Activated CD4-positive, alpha-beta T cell treated with anti-CD3 and anti-CD28 coated beads, Interleukin-2, amount 10 ng/mL, durations not matched to agents 7 days and 5 days (primary cell): ENCODE results near the gene FAM13A. TPM values are rescaled to one million over a fixed set of nuclear protein-coding genes. Genes with fewer than 3 reads are reported as not detected.
"Not testable (repeated sequence)": the region's sequence is repeated elsewhere in the genome, so short reads cannot be mapped to it uniquely, and the experiment has no call there.

ENCODE experiments used
- CTCF ChIA-PET: fragments of 350-600 bp; sonication (Branson Sonifier 250); formaldehyde crosslinking; loops from one replicate; lab custom pipeline; 2021; ENCODE audit warnings: antibody characterized with exemption; lab: Charles Lee
- POLR2A ChIA-PET: fragments of 350-600 bp; sonication (Branson Sonifier 250); formaldehyde crosslinking; loops from one replicate; lab custom pipeline; 2021; ENCODE audit warnings: antibody characterized with exemption; lab: Charles Lee
- DNase-seq: peaks from one replicate; pipeline ENCODE4 v3.0.0-alpha.2; 2020
- H3K27ac Mint-ChIP-seq: one replicate; pipeline ENCODE4 v1.8.0; 2021; ENCODE audit warnings: mild to moderate bottlenecking, moderate library complexity, mixed read lengths
- H3K27me3 Mint-ChIP-seq: one replicate; pipeline ENCODE4 v1.8.0; 2021; ENCODE audit warnings: mixed read lengths
- H3K36me3 Mint-ChIP-seq: one replicate; pipeline ENCODE4 v1.8.0; 2021; ENCODE audit warnings: low read depth, mixed read lengths
- H3K4me1 Mint-ChIP-seq: one replicate; pipeline ENCODE4 v1.8.0; 2021; ENCODE audit warnings: mixed read lengths
- H3K4me3 Mint-ChIP-seq: one replicate; pipeline ENCODE4 v1.8.0; 2021; ENCODE audit warnings: mild to moderate bottlenecking, moderate library complexity, mixed read lengths
- H3K9me3 Mint-ChIP-seq: one replicate; pipeline ENCODE4 v1.8.0; 2021; ENCODE audit warnings: mixed read lengths
- total RNA-seq, 2 experiments: library from RNA; stranded (reverse); gene quantifications; one replicate each; pipeline ENCODE4 v1.2.3, GENCODE V29; 2021

Gene FAM13A
- total RNA-seq, 2 experiments from 2014 or later = 13.3 to 16.2 TPM

DNA sequence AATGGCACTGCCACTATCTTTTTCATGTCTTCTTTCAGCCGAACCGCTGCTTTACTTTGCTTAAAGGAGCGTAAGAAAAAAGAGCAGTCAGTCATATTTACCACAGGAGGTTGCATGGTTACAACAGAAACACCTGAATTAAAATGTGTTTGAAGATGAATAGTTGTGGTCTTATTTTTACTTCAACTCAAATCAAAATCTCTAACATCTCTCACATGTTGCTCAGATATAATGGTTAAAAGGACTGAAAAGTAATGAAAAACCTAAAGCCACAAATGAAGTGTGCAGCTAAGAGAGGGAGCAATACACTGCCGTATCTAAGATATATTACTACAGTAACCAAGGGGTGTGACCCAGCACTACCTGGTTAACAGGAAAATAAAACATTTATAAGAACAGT is 27.4 kb downstream of the FAM13A start:
- no peak for DNase-seq
- no peak overlapping the region for H3K4me3 Mint-ChIP-seq

DNA sequence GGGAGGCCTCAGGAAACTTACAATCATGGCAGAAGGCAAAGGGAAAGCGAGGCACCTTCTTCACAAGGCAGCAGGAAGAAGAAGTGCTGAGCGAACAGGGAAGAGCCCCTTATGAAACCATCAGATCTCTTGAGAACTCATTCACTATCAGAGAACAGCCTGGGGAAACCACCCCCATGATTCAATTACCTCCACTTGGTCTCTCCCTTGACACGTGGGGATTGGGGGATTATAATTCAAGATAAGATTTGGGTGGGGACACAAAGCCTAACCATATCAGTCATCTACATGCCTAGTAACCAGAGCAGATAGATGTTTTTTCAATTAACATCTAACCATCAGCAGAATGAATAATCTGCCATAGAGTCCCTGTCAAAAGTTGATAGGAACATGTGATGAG is 30.4 kb downstream of the FAM13A start:
- Mint-ChIP-seq H3K36me3 (no peaks in the 10 kb centered on the region), H3K27ac (no peak overlapping the region), H3K4me3 (no peak overlapping the region), H3K4me1 (peaks cover 5% of the 10 kb centered on the region), H3K9me3 (no peaks in the 10 kb centered on the region), H3K27me3 (peaks cover 8% of the 10 kb centered on the region)
- POLR2A ChIA-PET = no interaction called here
- DNase-seq = no peak
- CTCF ChIA-PET = no interaction called here

More for the DNA sequence above, 27.4 kb downstream of the FAM13A start:
- Mint-ChIP-seq H3K36me3 (no peaks in the 10 kb centered on the region), H3K9me3 (no peaks in the 10 kb centered on the region), H3K27ac (no peak overlapping the region), H3K27me3 (peaks cover 12% of the 10 kb centered on the region), H3K4me1 (peaks cover 2% of the 10 kb centered on the region)
- CTCF ChIA-PET = no interaction called here
- POLR2A ChIA-PET = no interaction called here

DNA sequence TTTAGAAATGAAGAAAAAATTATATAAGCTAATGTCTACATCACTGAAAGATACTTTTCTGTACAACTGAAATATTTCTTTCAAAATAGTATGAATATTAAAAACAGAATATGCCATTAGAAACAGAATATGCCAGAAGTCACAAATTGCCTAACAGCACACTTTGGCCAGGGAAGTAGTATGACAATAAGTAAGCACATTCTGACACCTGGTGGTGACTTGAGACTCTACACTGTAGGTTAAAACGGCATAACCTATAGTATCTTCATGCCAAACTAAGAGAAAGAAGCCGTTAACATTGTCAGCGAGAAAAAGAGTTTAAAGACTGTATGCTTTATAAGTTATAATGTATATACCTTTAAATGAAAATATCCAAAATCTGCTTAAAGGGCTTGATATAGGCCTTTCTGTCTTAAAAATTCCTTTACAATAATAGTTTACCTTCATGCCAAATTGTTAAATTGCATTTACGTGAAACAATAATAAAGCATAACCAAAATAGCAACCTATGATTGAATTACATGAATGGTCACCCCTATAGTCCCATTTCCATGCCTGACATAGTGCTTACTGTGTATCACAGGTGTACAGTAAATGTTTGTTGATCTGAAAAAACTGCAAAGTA is 32.8 kb downstream of the FAM13A start:
- Mint-ChIP-seq H3K9me3 (no peaks in the 10 kb centered on the region), H3K4me3 (no peak overlapping the region), H3K4me1 (peaks cover 3% of the 10 kb centered on the region), H3K27me3 (peaks cover 2% of the 10 kb centered on the region), H3K27ac (no peak overlapping the region), H3K36me3 (no peaks in the 10 kb centered on the region)
- POLR2A ChIA-PET = no interaction called here
- CTCF ChIA-PET = interaction anchor here (1.0 to 3.9 kb wide), 7 partner anchors 18 to 497 kb away, joined by 3 to 32 read pairs (median 6); no protein-coding TSS in a partner anchor
- peak; percentile 77 for DNase-seq

DNA sequence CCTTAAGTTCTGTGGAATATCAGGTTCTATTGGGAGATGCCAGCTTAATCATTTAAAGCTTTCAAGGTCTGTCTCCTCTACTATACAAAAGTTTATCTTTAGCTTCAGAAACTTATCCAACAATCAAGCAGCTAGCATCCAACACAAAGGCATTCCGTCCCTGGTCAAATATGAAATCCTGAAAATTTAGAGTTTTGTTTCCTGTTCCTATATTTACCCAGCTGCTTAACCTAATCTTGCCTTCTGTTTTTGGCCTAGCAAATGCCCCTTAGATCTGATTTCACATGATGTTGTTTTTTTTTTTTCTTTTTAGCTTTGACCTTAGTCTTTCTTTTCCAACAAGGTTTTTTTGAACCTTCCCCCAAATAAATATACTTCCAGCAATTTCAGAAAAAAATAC is 33.8 kb downstream of the FAM13A start:
- no peak overlapping the region for H3K27ac Mint-ChIP-seq
- CTCF ChIA-PET = interaction anchor here (1.1 to 3.9 kb wide), 7 partner anchors 17 to 496 kb away, joined by 3 to 32 read pairs (median 6); no protein-coding TSS in a partner anchor
- DNase-seq = no peak
- no peaks in the 10 kb centered on the region for H3K9me3 Mint-ChIP-seq
- no peak overlapping the region for H3K4me3 Mint-ChIP-seq
- POLR2A ChIA-PET = no interaction called here
- H3K27me3 Mint-ChIP-seq = peaks cover 2% of the 10 kb centered on the region
- no peaks in the 10 kb centered on the region for H3K36me3 Mint-ChIP-seq
- peaks cover 3% of the 10 kb centered on the region for H3K4me1 Mint-ChIP-seq

DNA sequence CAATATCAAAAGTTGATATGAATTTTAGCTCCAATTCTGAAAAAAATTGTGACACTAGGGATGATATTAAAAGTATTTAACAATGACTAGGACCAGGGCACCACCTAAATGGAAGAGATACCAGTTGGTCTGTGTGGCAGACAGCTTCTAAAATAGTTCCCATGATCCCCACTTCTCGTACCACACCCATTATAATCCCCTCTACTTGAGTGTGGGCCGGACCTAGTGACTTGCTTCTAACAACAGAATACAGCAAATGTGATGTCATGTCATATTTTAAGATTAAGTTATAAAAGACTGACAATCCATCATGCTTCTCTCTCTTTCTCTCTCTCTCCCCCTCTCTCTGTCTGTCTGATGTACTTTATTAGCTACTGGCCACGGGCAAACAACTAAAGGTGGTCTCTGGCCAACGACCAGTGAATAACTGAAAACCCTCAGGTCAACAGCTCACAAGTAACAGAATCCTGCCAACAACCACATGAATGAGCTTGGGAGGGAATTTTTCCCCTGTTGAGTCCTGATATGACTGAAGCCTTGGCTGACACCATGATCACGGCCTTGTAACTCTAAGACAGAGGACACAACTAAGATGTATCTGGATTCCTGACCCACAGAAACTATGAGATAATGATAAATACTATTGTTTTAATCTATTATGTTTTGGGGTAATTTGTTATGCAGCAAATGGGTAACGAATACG is 34.4 kb downstream of the FAM13A start:
- DNase-seq = no peak
- Mint-ChIP-seq H3K27me3 (peaks cover under 1% of the 10 kb centered on the region), H3K36me3 (no peaks in the 10 kb centered on the region), H3K9me3 (no peaks in the 10 kb centered on the region), H3K27ac (no peak overlapping the region), H3K4me1 (peaks cover 3% of the 10 kb centered on the region), H3K4me3 (no peak overlapping the region)
- ChIA-PET POLR2A (no interaction called here), CTCF (interaction anchor here (1.1 to 3.9 kb wide), 7 partner anchors 17 to 496 kb away, joined by 3 to 32 read pairs (median 6); no protein-coding TSS in a partner anchor)

DNA sequence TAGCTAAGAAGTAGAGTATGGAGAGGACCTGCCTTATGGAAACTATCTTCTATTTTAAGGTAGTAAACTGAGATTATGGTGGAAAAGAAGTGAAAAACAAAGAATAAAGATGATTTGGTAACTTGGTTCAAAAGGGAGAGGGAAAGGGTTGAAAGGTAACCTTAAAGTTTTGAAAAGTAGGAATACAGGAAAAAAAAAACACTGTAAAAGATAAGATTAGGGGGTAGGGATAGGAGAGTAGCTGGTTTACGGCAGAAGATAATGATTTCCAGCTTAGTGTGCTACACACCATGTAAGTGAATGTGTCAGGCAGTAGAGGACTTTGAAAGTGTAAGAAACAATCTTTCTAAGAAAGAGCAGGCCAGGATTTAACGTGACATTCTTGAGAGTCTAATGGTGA is 35.3 kb downstream of the FAM13A start:
- Mint-ChIP-seq H3K4me1 (peaks cover 3% of the 10 kb centered on the region), H3K9me3 (no peaks in the 10 kb centered on the region), H3K27me3 (no peaks in the 10 kb centered on the region), H3K36me3 (no peaks in the 10 kb centered on the region), H3K27ac (no peak overlapping the region), H3K4me3 (no peak overlapping the region)
- POLR2A ChIA-PET = no interaction called here
- DNase-seq = no peak
- CTCF ChIA-PET = interaction anchor here (3.9 kb wide), 1 partner anchor 204 kb away, joined by 32 read pairs; no protein-coding TSS in a partner anchor

DNA sequence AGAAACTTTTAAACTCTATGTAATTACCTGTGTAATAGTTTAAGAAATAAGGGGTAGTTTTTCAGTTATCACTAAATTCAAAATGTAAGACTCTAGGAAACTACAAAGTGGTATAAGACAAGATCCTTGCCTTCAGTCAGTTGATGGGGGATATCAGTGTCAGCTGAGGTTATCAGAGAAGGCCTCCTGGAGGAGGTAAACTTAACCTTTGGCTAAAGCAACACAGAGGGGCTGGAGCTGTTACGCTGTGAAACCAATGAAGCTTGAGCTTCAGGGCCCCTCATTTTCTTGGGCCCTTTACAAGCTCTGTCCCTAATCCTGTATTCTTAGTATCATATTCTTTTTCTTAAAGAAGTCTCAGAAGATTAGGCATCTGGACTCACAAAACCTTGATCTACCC is 35.9 kb downstream of the FAM13A start:
- no peaks in the 10 kb centered on the region for H3K9me3 Mint-ChIP-seq
- H3K4me1 Mint-ChIP-seq = peaks cover 3% of the 10 kb centered on the region
- H3K36me3 Mint-ChIP-seq = no peaks in the 10 kb centered on the region

DNA sequence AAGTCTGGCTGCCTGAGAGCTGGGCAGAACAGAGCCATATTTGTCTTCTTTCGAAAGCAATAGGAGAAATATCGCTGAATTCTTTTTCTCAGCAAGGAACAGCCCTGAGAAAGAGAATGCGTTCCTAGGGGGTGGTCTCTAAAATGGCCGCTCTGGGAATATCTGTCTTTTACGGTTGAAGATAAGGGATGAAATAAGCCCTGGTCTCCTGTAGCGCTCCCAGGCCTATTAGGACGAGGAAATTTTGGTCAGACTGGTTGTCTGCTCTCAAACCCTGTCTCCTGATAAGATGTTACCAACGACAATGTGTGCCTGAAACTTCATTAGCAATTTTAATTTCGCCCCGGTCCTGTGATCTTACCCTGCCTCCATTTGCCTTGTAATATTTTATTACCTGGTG is 42.1 kb downstream of the FAM13A start:
- POLR2A ChIA-PET, DNase-seq: not testable (repeated sequence)

More for the DNA sequence above, 35.9 kb downstream of the FAM13A start:
- Mint-ChIP-seq H3K4me3 (no peak overlapping the region), H3K27me3 (no peaks in the 10 kb centered on the region), H3K27ac (no peak overlapping the region)
- DNase-seq = no peak
- ChIA-PET CTCF (interaction anchor here (3.9 kb wide), 1 partner anchor 203 kb away, joined by 32 read pairs; no protein-coding TSS in a partner anchor), POLR2A (no interaction called here)

DNA sequence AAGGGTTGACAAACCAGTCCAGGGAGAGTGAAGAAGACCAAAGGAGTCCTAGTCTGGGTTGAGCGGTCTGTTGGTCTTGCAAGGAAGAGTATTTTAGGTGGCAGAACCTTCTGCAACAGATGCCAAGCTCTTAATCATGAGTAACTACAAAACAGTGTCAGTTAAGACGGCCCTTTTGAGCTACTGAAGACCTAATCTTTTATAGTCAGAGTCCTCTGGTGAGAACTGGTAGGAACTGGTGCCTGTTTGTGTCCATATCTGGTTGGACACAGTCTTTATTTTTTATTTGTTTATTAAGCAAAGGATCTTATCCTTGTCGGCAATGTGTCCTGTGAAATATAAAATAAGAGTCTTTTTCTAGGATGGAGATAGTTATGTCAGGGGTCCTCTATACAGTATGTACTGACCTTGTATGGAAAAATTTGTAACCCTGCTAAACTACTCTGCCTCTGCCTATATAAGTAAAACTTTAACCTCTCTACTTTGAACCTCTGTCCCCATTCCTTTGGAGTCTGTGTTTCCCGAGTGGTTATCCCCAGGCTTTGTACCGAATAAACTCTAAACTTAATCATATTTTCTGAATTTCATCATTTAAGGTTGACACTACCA is 47.1 kb downstream of the FAM13A start:
- Mint-ChIP-seq H3K4me3 (no peak overlapping the region), H3K4me1 (no peaks in the 10 kb centered on the region), H3K36me3 (no peaks in the 10 kb centered on the region), H3K27ac (no peak overlapping the region), H3K27me3 (peaks cover 6% of the 10 kb centered on the region), H3K9me3 (peaks cover 12% of the 10 kb centered on the region)
- ChIA-PET CTCF (no interaction called here), POLR2A (no interaction called here)
- no peak for DNase-seq

More for the DNA sequence above, 42.1 kb downstream of the FAM13A start:
- H3K36me3 Mint-ChIP-seq, CTCF ChIA-PET, H3K4me1 Mint-ChIP-seq, H3K27me3 Mint-ChIP-seq, H3K4me3 Mint-ChIP-seq, H3K27ac Mint-ChIP-seq: not testable (repeated sequence)
- peaks cover 14% of the 10 kb centered on the region for H3K9me3 Mint-ChIP-seq

DNA sequence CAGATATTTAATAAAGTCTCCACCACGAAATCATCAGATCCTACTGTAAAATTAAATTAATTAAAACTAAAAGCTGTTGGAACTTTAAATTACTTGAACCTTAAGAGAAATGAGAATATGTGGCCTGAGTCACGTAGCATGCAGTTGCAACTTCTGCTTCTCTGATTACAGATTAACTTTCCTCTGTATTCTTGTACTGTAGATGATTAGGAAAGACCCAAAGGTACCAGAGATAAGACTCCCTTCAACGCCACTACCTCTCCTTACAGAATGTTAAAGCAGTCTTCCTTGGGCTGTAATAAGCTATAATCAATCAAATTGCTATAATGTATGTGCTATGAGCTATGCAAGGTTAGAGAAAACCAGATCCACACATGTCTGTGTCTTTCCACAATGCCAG is 47.9 kb downstream of the FAM13A start:
- Mint-ChIP-seq H3K4me1 (no peaks in the 10 kb centered on the region), H3K9me3 (peaks cover 5% of the 10 kb centered on the region), H3K27me3 (peaks cover 6% of the 10 kb centered on the region), H3K27ac (no peak overlapping the region), H3K36me3 (no peaks in the 10 kb centered on the region), H3K4me3 (no peak overlapping the region)
- no peak for DNase-seq
- ChIA-PET CTCF (no interaction called here), POLR2A (no interaction called here)

DNA sequence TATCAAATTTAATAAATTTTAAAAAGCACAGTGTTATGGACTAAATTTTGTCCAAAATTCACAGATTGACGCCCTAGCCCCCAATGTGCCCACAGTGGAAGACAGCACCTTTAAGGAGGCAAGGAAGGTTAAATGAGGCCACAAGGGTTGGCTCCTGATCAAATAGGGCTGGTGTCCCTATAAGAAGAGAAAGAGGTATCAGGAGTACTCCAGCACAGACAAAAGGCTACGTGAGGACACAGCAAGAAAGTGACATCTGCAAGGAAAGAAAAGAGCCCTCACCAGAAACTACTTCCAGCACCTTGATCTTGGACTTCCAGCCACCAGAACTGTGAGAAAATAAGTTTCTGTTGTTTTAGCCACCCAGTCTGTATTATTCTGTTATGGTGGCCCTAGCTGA is 48.8 kb downstream of the FAM13A start:
- CTCF ChIA-PET = no interaction called here
- Mint-ChIP-seq H3K27me3 (peaks cover 6% of the 10 kb centered on the region), H3K4me1 (no peaks in the 10 kb centered on the region), H3K36me3 (no peaks in the 10 kb centered on the region), H3K9me3 (peaks cover 3% of the 10 kb centered on the region), H3K4me3 (no peak overlapping the region), H3K27ac (no peak overlapping the region)
- no peak for DNase-seq
- POLR2A ChIA-PET = no interaction called here

DNA sequence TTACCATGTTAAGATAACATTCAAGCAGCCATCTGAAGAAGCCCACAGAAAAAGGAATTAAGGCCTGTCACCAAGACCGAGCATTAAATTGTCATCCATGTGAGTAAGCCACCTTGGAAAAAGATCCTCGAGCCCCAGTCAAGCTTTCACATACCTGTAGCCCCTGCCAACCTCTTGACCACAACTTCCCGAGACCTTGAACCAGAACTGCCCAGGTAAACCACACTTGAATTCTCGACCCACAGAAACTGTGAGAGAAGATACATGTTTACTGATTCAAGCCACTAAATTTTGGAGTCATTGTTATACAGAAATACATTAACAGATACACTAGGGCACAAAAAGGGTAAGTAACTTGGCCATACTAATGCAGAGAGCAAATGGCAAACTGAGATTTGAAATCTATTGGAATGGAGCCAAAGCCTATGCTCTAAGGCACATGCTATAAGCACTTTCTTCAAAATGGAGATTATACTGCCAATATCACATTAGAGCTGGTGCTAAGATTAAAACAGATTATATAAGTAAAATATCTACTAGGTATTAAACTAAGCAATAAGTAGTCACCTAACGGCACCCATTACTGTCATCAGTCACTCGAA is 49.5 kb downstream of the FAM13A start:
- Mint-ChIP-seq H3K27me3 (peaks cover 4% of the 10 kb centered on the region), H3K4me1 (no peaks in the 10 kb centered on the region), H3K36me3 (no peaks in the 10 kb centered on the region), H3K27ac (no peak overlapping the region), H3K9me3 (peaks cover 3% of the 10 kb centered on the region), H3K4me3 (no peak overlapping the region)
- POLR2A ChIA-PET = no interaction called here
- DNase-seq = no peak
- CTCF ChIA-PET = no interaction called here

DNA sequence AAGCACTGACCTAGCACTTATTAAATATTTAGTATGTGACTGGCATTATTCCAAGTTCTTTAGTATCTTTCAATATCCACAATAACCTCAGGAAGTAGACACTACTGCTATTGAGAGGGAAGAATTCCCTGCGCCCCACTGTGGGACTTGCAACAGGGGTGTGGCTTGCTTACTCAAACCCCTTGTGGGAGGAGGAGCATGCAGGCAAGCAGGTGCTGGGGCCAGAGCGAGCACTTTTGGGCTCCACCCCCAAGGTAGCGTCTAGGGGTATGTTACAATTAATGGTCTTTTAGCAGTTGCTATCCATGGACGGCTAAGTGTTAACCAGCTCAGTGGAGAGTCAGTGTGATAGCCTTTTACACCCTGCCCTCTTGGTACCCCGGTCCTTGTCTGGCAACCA is 50.7 kb downstream of the FAM13A start:
- H3K9me3 Mint-ChIP-seq = peaks cover 3% of the 10 kb centered on the region
- ChIA-PET CTCF (interaction anchor here (1.8 kb wide), 1 partner anchor 17 kb away, joined by 6 read pairs; no protein-coding TSS in a partner anchor), POLR2A (no interaction called here)
- no peak overlapping the region for H3K4me3 Mint-ChIP-seq
- peaks cover 4% of the 10 kb centered on the region for H3K27me3 Mint-ChIP-seq
- no peaks in the 10 kb centered on the region for H3K36me3 Mint-ChIP-seq
- no peak overlapping the region for H3K27ac Mint-ChIP-seq
- no peaks in the 10 kb centered on the region for H3K4me1 Mint-ChIP-seq
- DNase-seq = no peak
